WTC11 (cell line): ENCODE results near the gene WDR47. TPM values are rescaled to one million over a fixed set of nuclear protein-coding genes. Genes with fewer than 3 reads are reported as not detected.
A peak's percentile ranks its signal among the peaks of the same experiment; 100 is the strongest.

ENCODE experiments used
- ATAC-seq: fragments of 200-7000 bp; cut with Tn5 transposase; 2 replicates; pipeline ENCODE4 v1.10.0; 2021; ENCODE audit warnings: mild to moderate bottlenecking, moderate library complexity
- CTCF ChIA-PET: fragments of 300-600 bp; sonication (Branson Sonifier 250); formaldehyde crosslinking; loops from one replicate; lab custom pipeline; 2021; ENCODE audit warnings: antibody characterized with exemption; lab: Charles Lee
- POLR2A ChIA-PET: fragments of 350-600 bp; sonication (Branson Sonifier 250); formaldehyde crosslinking; loops from one replicate; lab custom pipeline; 2021; ENCODE audit warnings: antibody characterized with exemption; lab: Charles Lee
- DNase-seq: peaks from one replicate; pipeline ENCODE4 v3.0.0; 2021; ENCODE audit warnings: low spot score
- H3K27ac Mint-ChIP-seq: 2 replicates; pipeline ENCODE4 v1.8.0; 2021; ENCODE audit warnings: mixed read lengths
- H3K27me3 Mint-ChIP-seq: 2 replicates; pipeline ENCODE4 v1.8.0; 2021; ENCODE audit warnings: low read depth, mild to moderate bottlenecking, moderate library complexity, mixed read lengths
- H3K36me3 Mint-ChIP-seq: 2 replicates; pipeline ENCODE4 v1.8.0; 2021; ENCODE audit warnings: mixed read lengths
- H3K4me1 Mint-ChIP-seq: 2 replicates; pipeline ENCODE4 v1.8.0; 2022; ENCODE audit warnings: mixed read lengths
- H3K4me3 Mint-ChIP-seq: 2 replicates; pipeline ENCODE4 v1.8.0; 2021; ENCODE audit warnings: mild to moderate bottlenecking, moderate library complexity, mixed read lengths
- H3K9me3 Mint-ChIP-seq: 2 replicates; pipeline ENCODE4 v1.8.0; 2021; ENCODE audit warnings: mixed read lengths
- AR ChIP-seq: fragments of 250-450 bp; sonication (Bioruptor Pico); IDR thresholded peaks from 2 replicates; pipeline ENCODE4 v1.9.0; 2021; ENCODE audit warnings: mild to moderate bottlenecking
- CBFB ChIP-seq: sonication (generic); formaldehyde crosslinking; IDR thresholded peaks from 2 replicates; pipeline ENCODE4 v1.8.1; 2022; ENCODE audit warnings: mild to moderate bottlenecking, low read depth, missing genetic modification reagents
- EMX1 ChIP-seq: fragments of 250-450 bp; sonication (Bioruptor Pico); IDR thresholded peaks from 2 replicates; pipeline ENCODE4 v1.8.0; 2021; ENCODE audit warnings: mild to moderate bottlenecking
- FOXP1 ChIP-seq: sonication (generic); formaldehyde crosslinking; IDR thresholded peaks from 2 replicates; pipeline ENCODE4 v1.8.0; 2022; ENCODE audit warnings: missing genetic modification reagents, mild to moderate bottlenecking, moderate library complexity, borderline replicate concordance
- HMGA2 ChIP-seq: fragments of 250-450 bp; sonication (Bioruptor Pico); IDR thresholded peaks from 2 replicates; pipeline ENCODE4 v1.4.0; 2021; ENCODE audit warnings: mild to moderate bottlenecking, moderate library complexity
- JUN ChIP-seq: sonication (generic); formaldehyde crosslinking; IDR thresholded peaks from 2 replicates; pipeline ENCODE4 v1.8.0; 2023; ENCODE audit warnings: mild to moderate bottlenecking, missing genetic modification reagents
- MXD4 ChIP-seq: fragments of 250-450 bp; sonication (Bioruptor Pico); IDR thresholded peaks from 2 replicates; pipeline ENCODE4 v1.8.0; 2021; ENCODE audit warnings: mild to moderate bottlenecking, moderate library complexity, borderline replicate concordance
- MYBL2 ChIP-seq: sonication (generic); formaldehyde crosslinking; IDR thresholded peaks from 2 replicates; pipeline ENCODE4 v1.8.1; 2023; ENCODE audit warnings: mild to moderate bottlenecking, moderate library complexity, missing genetic modification reagents
- SP1 ChIP-seq: sonication (generic); formaldehyde crosslinking; conservative IDR thresholded peaks from 2 replicates; pipeline ENCODE4 v1.8.1; 2022; ENCODE audit warnings: missing genetic modification reagents
- ZBTB21 ChIP-seq: sonication (generic); formaldehyde crosslinking; IDR thresholded peaks from 2 replicates; pipeline ENCODE4 v1.8.1; 2023; ENCODE audit warnings: mild to moderate bottlenecking, missing genetic modification reagents, borderline replicate concordance
- ZNF138 ChIP-seq: sonication (generic); formaldehyde crosslinking; conservative IDR thresholded peaks from 2 replicates; pipeline ENCODE4 v1.8.1; 2022; ENCODE audit warnings: mild to moderate bottlenecking, moderate library complexity, missing genetic modification reagents
- ZNF219 ChIP-seq: sonication (generic); formaldehyde crosslinking; IDR thresholded peaks from 2 replicates; pipeline ENCODE4 v1.8.0; 2023; ENCODE audit warnings: missing genetic modification reagents, mild to moderate bottlenecking, borderline replicate concordance
- total RNA-seq: library from RNA; stranded (reverse); gene quantifications from 3 replicates; pipeline ENCODE4 v1.2.3, GENCODE V29; 2021
- TF ChIP-seq, protein P1 (sequence below): sonication (generic); formaldehyde crosslinking; conservative IDR thresholded peaks from 2 replicates; pipeline ENCODE4 v1.8.1; 2022; ENCODE audit warnings: mild to moderate bottlenecking, missing genetic modification reagents
- TF ChIP-seq, protein P2 (sequence below): fragments of 250-450 bp; sonication (Bioruptor Pico); conservative IDR thresholded peaks from 2 replicates; pipeline ENCODE4 v1.9.0; 2021; ENCODE audit warnings: mild to moderate bottlenecking
- TF ChIP-seq, protein P3 (sequence below): sonication (generic); formaldehyde crosslinking; IDR thresholded peaks from 2 replicates; pipeline ENCODE4 v1.8.0; 2022; ENCODE audit warnings: mild to moderate bottlenecking, missing genetic modification reagents
- TF ChIP-seq, protein P4 (sequence below): sonication (generic); formaldehyde crosslinking; IDR thresholded peaks from 2 replicates; pipeline ENCODE4 v1.8.1; 2023; ENCODE audit warnings: mild to moderate bottlenecking, missing genetic modification reagents, moderate library complexity
- TF ChIP-seq, protein P5 (sequence below): fragments of 250-450 bp; sonication (Bioruptor Pico); IDR thresholded peaks from 2 replicates; pipeline ENCODE4 v1.9.0; 2021; ENCODE audit warnings: mild to moderate bottlenecking

WDR47 gene
- total RNA-seq, 1 experiment from 2014 or later = 7.0 TPM

- ChIA-PET POLR2A (no interaction called here), CTCF (no interaction called here)
- DNase-seq (no peak), ATAC-seq (no peak)
- Mint-ChIP-seq H3K4me3 (no peak overlapping the region), H3K27ac (peak overlapping the region; percentile 4; the same call in 1 of the 2 replicates), H3K9me3 (no peaks in the 10 kb centered on the region), H3K36me3 (peaks cover 18% of the 10 kb centered on the region), H3K27me3 (no peaks in the 10 kb centered on the region), H3K4me1 (peaks cover 28% of the 10 kb centered on the region)
- TF ChIP-seq, protein P1, sequence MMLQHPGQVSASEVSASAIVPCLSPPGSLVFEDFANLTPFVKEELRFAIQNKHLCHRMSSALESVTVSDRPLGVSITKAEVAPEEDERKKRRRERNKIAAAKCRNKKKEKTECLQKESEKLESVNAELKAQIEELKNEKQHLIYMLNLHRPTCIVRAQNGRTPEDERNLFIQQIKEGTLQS (CRISPR knock-in tag) = no peak
- TF ChIP-seq, protein P2, sequence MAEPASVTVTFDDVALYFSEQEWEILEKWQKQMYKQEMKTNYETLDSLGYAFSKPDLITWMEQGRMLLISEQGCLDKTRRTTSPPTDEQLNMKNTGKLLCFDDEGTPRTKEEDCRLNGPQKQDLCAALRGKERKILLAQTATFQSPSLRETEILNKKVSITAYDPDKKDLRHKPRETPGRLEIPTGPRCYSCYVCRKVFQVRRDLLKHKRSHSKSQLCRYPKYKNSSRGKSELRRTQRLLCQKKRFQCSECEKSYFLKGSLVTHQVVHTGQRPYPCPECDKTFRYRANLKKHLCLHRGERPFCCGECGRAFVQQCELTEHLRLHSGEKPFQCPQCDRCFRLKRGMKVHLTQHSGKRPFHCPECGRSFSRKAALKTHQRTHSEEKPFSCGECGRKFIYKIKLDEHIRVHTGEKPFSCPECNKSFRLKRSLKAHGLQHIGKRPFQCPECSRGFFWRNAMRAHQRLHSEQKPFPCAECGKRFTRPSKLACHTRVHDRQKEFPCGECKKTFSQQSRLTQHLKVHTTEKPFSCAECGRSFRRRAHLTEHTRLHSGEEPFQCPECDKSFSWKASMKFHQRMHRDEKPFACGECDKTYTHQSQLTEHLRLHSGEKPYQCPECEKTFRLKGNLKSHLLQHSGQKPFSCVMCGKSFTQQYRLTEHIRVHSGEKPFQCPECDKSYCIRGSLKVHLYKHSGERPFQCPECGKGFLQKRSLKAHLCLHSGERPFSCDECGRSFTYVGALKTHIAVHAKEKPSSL (CRISPR knock-in tag) = no peak
Observed at GRCh38 chr1:108955881-108956280, 86.0 kb downstream of the WDR47 start.

GRCh38 chr1:108955111-108955510 is 86.8 kb downstream of the WDR47 start:
- ChIA-PET POLR2A (no interaction called here), CTCF (no interaction called here)
- DNase-seq (no peak), ATAC-seq (no peak)
- H3K27ac Mint-ChIP-seq = no peak overlapping the region
- H3K27me3 Mint-ChIP-seq = no peaks in the 10 kb centered on the region
- TF ChIP-seq JUN (CRISPR knock-in tag) = no peak
- no peak for TF ChIP-seq AR
- TF ChIP-seq, protein P3, sequence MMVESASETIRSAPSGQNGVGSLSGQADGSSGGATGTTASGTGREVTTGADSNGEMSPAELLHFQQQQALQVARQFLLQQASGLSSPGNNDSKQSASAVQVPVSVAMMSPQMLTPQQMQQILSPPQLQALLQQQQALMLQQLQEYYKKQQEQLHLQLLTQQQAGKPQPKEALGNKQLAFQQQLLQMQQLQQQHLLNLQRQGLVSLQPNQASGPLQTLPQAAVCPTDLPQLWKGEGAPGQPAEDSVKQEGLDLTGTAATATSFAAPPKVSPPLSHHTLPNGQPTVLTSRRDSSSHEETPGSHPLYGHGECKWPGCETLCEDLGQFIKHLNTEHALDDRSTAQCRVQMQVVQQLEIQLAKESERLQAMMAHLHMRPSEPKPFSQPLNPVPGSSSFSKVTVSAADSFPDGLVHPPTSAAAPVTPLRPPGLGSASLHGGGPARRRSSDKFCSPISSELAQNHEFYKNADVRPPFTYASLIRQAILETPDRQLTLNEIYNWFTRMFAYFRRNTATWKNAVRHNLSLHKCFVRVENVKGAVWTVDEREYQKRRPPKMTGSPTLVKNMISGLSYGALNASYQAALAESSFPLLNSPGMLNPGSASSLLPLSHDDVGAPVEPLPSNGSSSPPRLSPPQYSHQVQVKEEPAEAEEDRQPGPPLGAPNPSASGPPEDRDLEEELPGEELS (CRISPR knock-in tag) = no peak
- TF ChIP-seq, protein P4, sequence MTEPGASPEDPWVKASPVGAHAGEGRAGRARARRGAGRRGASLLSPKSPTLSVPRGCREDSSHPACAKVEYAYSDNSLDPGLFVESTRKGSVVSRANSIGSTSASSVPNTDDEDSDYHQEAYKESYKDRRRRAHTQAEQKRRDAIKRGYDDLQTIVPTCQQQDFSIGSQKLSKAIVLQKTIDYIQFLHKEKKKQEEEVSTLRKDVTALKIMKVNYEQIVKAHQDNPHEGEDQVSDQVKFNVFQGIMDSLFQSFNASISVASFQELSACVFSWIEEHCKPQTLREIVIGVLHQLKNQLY (CRISPR knock-in tag) = no peak
- no peak for TF ChIP-seq EMX1 (CRISPR knock-in tag)
- TF ChIP-seq, protein P5, sequence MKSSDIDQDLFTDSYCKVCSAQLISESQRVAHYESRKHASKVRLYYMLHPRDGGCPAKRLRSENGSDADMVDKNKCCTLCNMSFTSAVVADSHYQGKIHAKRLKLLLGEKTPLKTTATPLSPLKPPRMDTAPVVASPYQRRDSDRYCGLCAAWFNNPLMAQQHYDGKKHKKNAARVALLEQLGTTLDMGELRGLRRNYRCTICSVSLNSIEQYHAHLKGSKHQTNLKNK (CRISPR knock-in tag) = no peak
- no peak for TF ChIP-seq SP1 (CRISPR knock-in tag)
- TF ChIP-seq ZNF219 (CRISPR knock-in tag) = no peak
- TF ChIP-seq CBFB (CRISPR knock-in tag) = no peak
- no peak for TF ChIP-seq MXD4
- TF ChIP-seq HMGA2 (CRISPR knock-in tag) = no peak
- TF ChIP-seq, protein P2 (CRISPR knock-in tag) = no peak
- no peak for TF ChIP-seq MYBL2 (CRISPR knock-in tag)
- TF ChIP-seq ZNF138 = no peak
- TF ChIP-seq ZBTB21 (CRISPR knock-in tag) = no peak
- no peak for TF ChIP-seq FOXP1 (CRISPR knock-in tag)
- H3K9me3 Mint-ChIP-seq = no peaks in the 10 kb centered on the region
- H3K36me3 Mint-ChIP-seq = peaks cover 18% of the 10 kb centered on the region
- peaks cover 25% of the 10 kb centered on the region for H3K4me1 Mint-ChIP-seq
- H3K4me3 Mint-ChIP-seq = no peak overlapping the region
